Bronchial epithelial cell (primary cell): ENCODE measurements around the gene CEP128. TPM values are rescaled to one million over a fixed set of nuclear protein-coding genes. Genes with fewer than 3 reads are reported as not detected.

ENCODE experiments used
- DNase-seq: peaks from one replicate; pipeline ENCODE4 v3.0.0-alpha.2; 2010; ENCODE audit warnings: low read depth
- FAIRE-seq: peaks from 2 replicates; lab custom pipeline; 2011; peaks lifted over from hg19 to GRCh38; lab: Jason Lieb, UNC
- H3K27me3 ChIP-seq: 2 replicates; pipeline ENCODE4 v1.5.1; 2011; ENCODE audit warnings: low read length; ENCODE audit not compliant: control insufficient read depth, insufficient read depth
- H3K36me3 ChIP-seq: 2 replicates; pipeline ENCODE4 v1.5.1; 2011; ENCODE audit warnings: low read length; ENCODE audit not compliant: control insufficient read depth, insufficient read depth
- H3K4me3 ChIP-seq: 2 replicates; pipeline ENCODE4 v1.5.1; 2011; ENCODE audit warnings: mild to moderate bottlenecking, low read depth, low read length, control low read depth
- CTCF ChIP-seq: IDR thresholded peaks from 2 replicates; pipeline ENCODE4 v1.5.1; 2011; ENCODE audit warnings: mild to moderate bottlenecking, moderate library complexity, low read length, control low read depth, inconsistent platforms; ENCODE audit not compliant: insufficient read depth, severe bottlenecking
- total RNA-seq: library from RNA; depleted of rRNA; stranded (reverse); fragments of >200 nt; gene quantifications from 2 replicates; pipeline ENCODE4 v1.2.1, GENCODE V29; 2014

CEP128 gene
- total RNA-seq, 1 donor from 2014 or later: 6.6 TPM

GRCh38 chr14:80981673-80982072, 40.1 kb upstream of the CEP128 start:
- Histone ChIP-seq H3K36me3 (no peaks in the 10 kb centered on the region), H3K27me3 (peaks cover 3% of the 10 kb centered on the region), H3K4me3 (no peak overlapping the region)
- no peak for DNase-seq
- FAIRE-seq: no peak
- TF ChIP-seq CTCF: no peak

GRCh38 chr14:80981156-80981555, 39.6 kb upstream of the CEP128 start:
- Histone ChIP-seq H3K27me3 (peaks cover 4% of the 10 kb centered on the region), H3K36me3 (no peaks in the 10 kb centered on the region), H3K4me3 (no peak overlapping the region)
- no peak for TF ChIP-seq CTCF
- FAIRE-seq (no peak), DNase-seq (no peak)

- peaks cover 5% of the 10 kb centered on the region for H3K27me3 ChIP-seq
- FAIRE-seq: no peak
- DNase-seq: no peak
- H3K36me3 ChIP-seq: no peaks in the 10 kb centered on the region
- no peak overlapping the region for H3K4me3 ChIP-seq
- TF ChIP-seq CTCF: no peak
These were observed 38.4 kb upstream of the CEP128 start for GRCh38 chr14:80979951-80980350.

GRCh38 chr14:80978403-80978802, 36.9 kb upstream of the CEP128 start:
- H3K4me3 ChIP-seq: no peak overlapping the region
- H3K36me3 ChIP-seq: no peaks in the 10 kb centered on the region
- peaks cover 6% of the 10 kb centered on the region for H3K27me3 ChIP-seq
- FAIRE-seq: no peak
- no peak for DNase-seq
- no peak for TF ChIP-seq CTCF

GRCh38 chr14:80977221-80977620, 35.7 kb upstream of the CEP128 start:
- H3K4me3 ChIP-seq: no peak overlapping the region
- H3K36me3 ChIP-seq: no peaks in the 10 kb centered on the region
- TF ChIP-seq CTCF: no peak
- no peak for DNase-seq
- FAIRE-seq: no peak
- peaks cover 6% of the 10 kb centered on the region for H3K27me3 ChIP-seq

- peaks cover 6% of the 10 kb centered on the region for H3K27me3 ChIP-seq
- no peak overlapping the region for H3K4me3 ChIP-seq
- TF ChIP-seq CTCF: no peak
- DNase-seq (no peak), FAIRE-seq (no peak)
- no peaks in the 10 kb centered on the region for H3K36me3 ChIP-seq
These were observed 33.1 kb upstream of the CEP128 start for GRCh38 chr14:80974679-80975078.
